Raji (cell line): ENCODE measurements around the gene DDX31.

Experiments used
- POLR2A ChIP-seq: IDR thresholded peaks from 2 replicates; pipeline ENCODE4 v1.6.1; 2011; ENCODE audit warnings: low read depth, low read length, control low read depth; ENCODE audit not compliant: insufficient read depth

Gene DDX31

DNA sequence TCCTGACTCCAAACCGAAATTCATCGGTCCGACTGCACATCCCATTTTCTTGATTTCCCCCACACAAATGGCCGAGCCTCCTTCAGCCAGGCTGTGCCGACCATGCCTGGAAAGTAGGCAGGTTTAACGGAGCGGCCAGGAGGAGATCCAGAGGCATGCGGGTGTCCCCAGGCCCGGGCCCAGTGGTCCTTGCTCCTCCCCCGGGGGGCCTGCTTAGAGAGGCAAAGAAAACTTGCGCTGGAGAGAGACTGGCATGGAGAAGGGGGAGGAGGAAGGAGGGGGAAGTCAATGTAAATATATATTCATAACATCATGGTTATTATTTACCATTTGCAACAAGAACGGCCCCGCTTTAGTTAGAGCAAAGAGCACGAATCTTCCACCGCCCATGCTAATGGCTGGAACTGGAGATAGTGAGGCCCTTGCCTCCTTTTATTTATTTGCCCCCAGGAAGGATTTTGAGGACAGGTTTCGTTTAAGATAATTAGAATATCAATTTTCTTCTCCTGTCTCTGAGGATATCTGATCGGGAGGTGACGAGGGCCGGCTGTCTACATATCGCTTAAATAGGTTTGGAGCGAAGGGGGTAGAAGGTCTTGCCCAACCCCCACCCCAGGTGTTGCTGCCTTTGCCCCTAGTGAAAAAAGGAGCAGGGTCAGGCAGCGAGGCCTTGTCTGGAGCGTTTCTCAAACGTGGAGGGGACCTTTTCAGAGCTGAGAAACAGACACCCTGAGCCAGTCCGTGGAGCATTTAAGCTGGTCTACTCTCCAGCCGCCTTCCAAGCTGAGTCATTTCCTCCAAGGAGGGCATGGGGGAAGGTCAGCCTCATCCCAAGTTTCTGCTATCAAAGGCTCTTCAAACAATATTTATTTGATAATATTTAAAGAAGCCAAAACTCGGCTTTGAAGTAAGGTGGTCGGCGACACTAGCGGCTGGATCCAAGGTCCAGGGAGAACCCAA, 84.9 kb downstream of the DDX31 start:
- no peak for TF ChIP-seq POLR2A

GRCh38 chr9:132583584-132584304, 86.0 kb downstream of the DDX31 start:
- TF ChIP-seq POLR2A = no peak

DNA sequence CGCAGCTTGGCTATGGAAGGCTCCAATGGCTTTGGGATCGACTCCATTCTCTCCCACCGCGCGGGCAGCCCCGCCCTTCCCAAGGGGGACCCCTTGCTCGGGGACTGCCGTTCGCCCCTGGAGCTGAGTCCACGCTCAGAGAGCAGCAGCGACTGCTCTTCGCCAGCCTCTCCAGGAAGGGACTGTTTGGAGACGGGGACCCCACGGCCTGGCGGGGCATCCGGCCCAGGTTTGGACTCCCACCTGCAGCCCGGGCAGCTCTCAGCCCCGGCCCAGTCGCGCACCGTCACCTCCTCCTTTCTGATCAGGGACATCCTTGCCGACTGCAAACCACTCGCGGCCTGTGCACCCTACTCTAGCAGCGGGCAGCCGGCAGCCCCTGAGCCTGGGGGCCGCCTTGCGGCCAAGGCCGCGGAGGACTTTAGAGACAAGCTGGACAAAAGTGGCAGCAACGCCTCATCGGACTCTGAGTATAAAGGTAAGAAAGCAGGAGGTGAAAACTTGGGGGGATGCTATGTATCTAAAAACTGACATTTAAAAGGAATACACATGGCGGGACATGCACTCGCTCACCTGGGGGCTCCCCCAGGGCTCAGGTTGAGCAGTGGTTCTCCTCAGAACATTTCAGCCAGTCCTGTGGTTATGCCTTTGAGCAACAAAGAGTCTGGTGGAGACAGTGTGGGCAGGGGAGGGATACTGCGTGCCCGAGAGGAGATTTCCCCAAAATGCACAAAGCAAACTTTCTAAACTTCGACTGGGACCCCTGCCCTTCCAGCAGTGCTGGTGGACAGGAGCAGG, 86.8 kb downstream of the DDX31 start:
- no peak for TF ChIP-seq POLR2A

DNA sequence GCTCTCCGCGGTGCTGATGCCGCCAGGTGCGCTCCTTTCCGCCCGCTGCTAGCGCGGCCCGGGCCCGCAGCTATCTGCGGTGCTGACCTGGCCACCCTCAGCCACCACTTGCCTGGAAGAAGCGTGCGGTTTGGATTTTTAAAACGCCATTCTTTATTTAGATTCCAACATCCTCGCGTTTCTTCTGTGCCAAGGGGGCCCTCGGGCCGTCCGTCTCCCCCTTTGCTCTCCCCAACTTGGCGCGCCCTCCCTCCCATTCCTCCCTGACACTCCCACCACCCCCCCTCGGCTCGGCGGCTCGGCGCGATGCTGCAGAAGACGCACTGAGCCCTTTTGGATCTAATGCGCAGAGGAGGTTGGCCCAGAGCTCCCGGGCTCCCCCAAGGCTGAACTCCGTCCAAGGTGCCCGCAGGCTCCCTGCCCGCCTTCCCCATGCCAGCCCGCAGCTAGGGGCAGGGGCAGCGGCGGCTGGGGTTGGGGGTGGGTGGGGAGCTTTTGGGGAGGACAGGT, 87.5 kb downstream of the DDX31 start, which contains the start of gene BARHL1:
Gene BARHL1, plus strand, starts transcription at position 331 of the 510 bp plus-strand sequence. CDS start 192 bp downstream, outside the sequence.
- TF ChIP-seq POLR2A = no peak

DNA sequence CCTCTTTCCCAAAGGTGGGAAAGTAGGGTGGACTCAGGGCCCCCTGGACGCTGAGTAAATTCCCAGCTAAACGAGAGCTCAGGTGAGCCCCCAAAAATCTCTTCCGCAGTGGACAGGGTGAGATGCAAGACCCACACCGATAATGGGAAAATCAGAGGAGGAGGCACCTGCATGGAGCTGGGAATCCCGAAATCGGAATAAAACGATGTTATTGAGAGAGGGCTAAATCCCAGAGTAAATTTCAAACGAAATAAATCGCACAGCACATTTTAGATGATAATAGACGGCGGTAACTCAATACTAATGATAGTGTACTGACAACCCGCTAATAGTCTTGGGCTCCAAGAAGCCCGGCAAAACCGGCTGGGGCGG, 90.4 kb downstream of the DDX31 start:
- no peak for TF ChIP-seq POLR2A

GRCh38 chr9:132578367-132578932, 91.3 kb downstream of the DDX31 start:
- TF ChIP-seq POLR2A = no peak

DNA sequence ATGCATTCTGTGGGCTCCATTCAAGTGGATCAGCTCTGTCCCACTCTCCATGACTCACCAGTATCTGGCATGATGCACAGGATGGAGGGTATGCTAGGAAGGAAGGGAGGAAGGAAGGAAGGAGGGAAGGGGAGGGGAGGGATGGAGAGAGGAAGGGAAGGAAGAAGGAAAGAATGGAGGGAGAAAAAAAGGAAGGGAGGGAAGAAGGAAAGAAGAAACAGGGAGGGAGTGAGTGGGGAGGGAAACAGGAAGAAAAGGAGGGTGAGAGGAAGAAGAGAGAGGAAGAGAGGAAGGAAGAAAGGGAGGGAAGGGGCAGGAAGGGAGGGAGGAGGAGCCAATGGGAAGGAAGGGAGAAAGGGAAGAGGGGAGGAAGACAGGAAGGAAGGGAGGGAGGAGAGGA, 92.7 kb downstream of the DDX31 start:
- TF ChIP-seq POLR2A = no peak

DNA sequence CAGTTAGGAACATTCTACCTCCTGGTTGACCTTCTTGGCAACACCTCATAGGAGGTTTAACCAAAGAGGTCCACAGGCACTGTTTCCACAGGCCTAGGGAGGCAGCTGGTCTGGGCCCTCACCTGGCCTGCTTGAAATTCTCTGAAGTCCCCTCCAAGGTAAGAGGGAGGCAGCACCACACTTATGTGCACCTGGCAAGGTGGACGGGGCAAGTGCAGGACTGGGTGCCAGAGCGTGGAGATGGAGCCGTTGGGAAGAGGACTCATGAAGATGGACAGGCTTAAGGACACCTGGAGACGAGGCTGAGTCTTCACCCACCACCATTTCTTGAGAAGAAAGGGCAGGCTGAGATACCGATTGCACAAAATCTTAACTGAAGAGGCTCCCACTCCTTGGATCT, 94.0 kb downstream of the DDX31 start:
- TF ChIP-seq POLR2A = no peak

GRCh38 chr9:132575005-132575609, 94.7 kb downstream of the DDX31 start:
- no peak for TF ChIP-seq POLR2A

DNA sequence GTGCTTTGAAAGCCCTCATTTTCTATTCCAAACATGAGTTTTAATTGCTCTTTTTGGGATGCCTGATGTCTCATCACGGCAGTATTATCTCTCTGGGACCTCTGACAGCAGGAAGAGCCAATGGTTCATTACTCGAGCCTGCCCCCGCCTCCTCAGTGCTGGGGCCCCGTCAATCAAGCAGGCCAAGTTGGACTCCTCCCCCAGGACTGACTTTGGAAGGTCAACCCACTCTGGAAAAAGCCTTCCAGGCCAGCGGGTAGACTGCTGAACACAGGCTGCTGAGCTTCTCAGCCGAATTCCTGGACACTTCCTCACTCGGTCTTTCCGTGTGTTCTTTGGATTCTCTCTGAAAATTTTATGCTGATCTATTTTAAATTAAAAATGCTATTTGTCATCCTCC, 96.9 kb downstream of the DDX31 start:
- no peak for TF ChIP-seq POLR2A

GRCh38 chr9:132571806-132572600, 97.8 kb downstream of the DDX31 start:
- TF ChIP-seq POLR2A = no peak

- no peak for TF ChIP-seq POLR2A
Measured at GRCh38 chr9:132564526-132564925, 105.3 kb downstream of the DDX31 start.

GRCh38 chr9:132562306-132562573, 107.5 kb downstream of the DDX31 start:
- no peak for TF ChIP-seq POLR2A
